Endothelial cell (in vitro differentiated cells): ENCODE data around the gene HES4. TPM values are rescaled to one million over a fixed set of nuclear protein-coding genes. Genes with fewer than 3 reads are reported as not detected.

ENCODE experiments used
- DNase-seq: peaks from one replicate; pipeline ENCODE4 v3.0.0; 2021; ENCODE audit warnings: low spot score
- H3K27ac Mint-ChIP-seq: one replicate; pipeline ENCODE4 v1.8.0; 2021; ENCODE audit warnings: mixed read lengths, inconsistent platforms; ENCODE audit not compliant: unreplicated experiment
- H3K27me3 Mint-ChIP-seq: one replicate; pipeline ENCODE4 v1.8.0; 2021; ENCODE audit warnings: mild to moderate bottlenecking, moderate library complexity, mixed read lengths, inconsistent platforms; ENCODE audit not compliant: unreplicated experiment
- H3K36me3 Mint-ChIP-seq: one replicate; pipeline ENCODE4 v1.8.0; 2021; ENCODE audit warnings: mild to moderate bottlenecking, low read depth, mixed read lengths, inconsistent platforms; ENCODE audit not compliant: unreplicated experiment
- H3K4me1 Mint-ChIP-seq: one replicate; pipeline ENCODE4 v1.8.0; 2021; ENCODE audit warnings: mild to moderate bottlenecking, mixed read lengths, inconsistent platforms; ENCODE audit not compliant: unreplicated experiment
- H3K4me3 Mint-ChIP-seq: one replicate; pipeline ENCODE4 v1.8.0; 2021; ENCODE audit warnings: mild to moderate bottlenecking, mixed read lengths, inconsistent platforms; ENCODE audit not compliant: unreplicated experiment
- H3K9me3 Mint-ChIP-seq: one replicate; pipeline ENCODE4 v1.8.0; 2021; ENCODE audit warnings: mixed read lengths, inconsistent platforms; ENCODE audit not compliant: unreplicated experiment
- total RNA-seq: library from RNA; stranded (reverse); fragmentation: NEBNext Ultra II Directional; extraction: Animal tissue kit (Norgen Biotek cat#: 25700); gene quantifications from one replicate; pipeline ENCODE4 v1.2.1, GENCODE V29; 2021; ENCODE audit not compliant: unreplicated experiment
- TF ChIP-seq, protein P1 (sequence below): fragments of 200-600 bp; sonication (generic); IDR thresholded peaks from one replicate; pipeline ENCODE4 v1.5.0; 2021; ENCODE audit warnings: antibody characterized with exemption; ENCODE audit not compliant: unreplicated experiment

Gene HES4
- total RNA-seq, 1 donor from 2014 or later: 144 TPM

DNA sequence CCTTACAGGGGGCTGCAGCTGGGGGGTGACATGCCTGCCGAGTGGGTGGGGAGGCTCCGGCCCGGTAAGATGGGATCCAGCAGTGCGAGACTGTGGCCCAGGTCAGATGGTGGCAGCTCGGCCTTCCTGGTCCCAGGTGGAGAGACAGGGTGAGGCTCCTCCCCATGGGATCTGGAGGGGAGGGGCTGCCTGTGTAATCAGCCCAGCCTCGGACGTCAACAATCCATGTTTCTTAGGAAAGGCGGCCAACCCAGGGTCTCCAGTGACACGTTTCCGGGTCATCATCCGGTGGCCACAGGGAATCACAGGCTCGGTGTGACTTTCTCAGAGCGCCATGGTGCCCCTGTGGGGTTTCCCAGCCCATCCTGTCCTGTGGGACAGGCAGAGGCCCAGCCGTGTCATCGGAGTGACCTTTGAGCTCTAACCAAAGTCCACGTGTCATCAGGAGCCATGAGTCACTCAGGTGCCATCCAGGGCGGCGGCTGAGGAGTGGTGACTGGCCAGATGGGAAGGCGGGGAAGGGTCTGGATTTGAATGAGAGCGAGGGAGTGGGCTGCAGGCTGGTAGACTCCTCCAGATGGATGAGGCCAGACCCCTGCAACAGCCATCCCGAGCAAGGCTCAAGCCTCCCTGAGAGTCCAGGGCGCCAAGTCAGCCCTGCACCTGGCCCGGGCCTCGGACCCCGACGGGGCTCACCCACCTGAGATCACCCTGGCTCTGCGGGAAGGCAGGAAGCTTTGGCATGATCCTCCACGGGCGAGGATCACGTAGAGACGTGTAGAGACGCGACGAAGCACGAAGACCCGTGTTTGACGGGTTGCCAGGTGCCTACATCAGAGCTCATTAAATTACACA lies 6.6 kb upstream of the HES4 start:
- no peak for DNase-seq
- H3K4me1 Mint-ChIP-seq: peaks cover 22% of the 10 kb centered on the region
- TF ChIP-seq, protein P1, sequence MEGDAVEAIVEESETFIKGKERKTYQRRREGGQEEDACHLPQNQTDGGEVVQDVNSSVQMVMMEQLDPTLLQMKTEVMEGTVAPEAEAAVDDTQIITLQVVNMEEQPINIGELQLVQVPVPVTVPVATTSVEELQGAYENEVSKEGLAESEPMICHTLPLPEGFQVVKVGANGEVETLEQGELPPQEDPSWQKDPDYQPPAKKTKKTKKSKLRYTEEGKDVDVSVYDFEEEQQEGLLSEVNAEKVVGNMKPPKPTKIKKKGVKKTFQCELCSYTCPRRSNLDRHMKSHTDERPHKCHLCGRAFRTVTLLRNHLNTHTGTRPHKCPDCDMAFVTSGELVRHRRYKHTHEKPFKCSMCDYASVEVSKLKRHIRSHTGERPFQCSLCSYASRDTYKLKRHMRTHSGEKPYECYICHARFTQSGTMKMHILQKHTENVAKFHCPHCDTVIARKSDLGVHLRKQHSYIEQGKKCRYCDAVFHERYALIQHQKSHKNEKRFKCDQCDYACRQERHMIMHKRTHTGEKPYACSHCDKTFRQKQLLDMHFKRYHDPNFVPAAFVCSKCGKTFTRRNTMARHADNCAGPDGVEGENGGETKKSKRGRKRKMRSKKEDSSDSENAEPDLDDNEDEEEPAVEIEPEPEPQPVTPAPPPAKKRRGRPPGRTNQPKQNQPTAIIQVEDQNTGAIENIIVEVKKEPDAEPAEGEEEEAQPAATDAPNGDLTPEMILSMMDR: no peak

DNA sequence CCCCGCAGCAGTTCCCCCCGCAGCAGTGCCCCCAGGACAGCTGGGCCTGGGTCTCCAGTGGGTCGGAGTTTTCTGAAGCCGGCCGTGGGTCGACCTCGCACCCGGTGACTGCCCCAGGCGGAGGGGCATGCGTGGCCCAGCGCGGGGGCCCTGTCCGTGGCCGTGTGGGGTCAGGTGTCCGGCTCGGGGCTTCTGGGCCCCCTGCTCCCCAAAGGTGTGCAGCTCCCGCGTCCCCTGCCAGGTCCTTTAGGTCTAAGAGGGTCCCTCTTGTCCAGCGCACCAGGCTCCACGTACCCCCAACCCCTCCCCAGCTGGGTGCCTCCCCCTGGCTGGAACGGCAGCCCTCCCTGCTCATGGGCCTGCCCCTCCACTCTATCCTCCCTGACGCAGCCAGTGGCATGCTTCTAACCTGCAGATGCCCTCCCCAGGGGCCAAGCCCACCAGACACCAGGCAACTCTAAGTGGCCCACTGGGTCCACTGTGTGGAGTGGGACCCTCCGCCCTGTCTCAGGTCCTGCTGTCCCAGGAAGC lies 5.9 kb upstream of the HES4 start:
- DNase-seq: no peak
- TF ChIP-seq, protein P1: no peak
- Mint-ChIP-seq H3K36me3 (peaks cover 5% of the 10 kb centered on the region), H3K4me1 (peaks cover 22% of the 10 kb centered on the region), H3K9me3 (no peaks in the 10 kb centered on the region), H3K27me3 (peaks cover 11% of the 10 kb centered on the region), H3K27ac (no peak overlapping the region), H3K4me3 (no peak overlapping the region)

More for the DNA sequence above, 6.6 kb upstream of the HES4 start:
- peaks cover 5% of the 10 kb centered on the region for H3K36me3 Mint-ChIP-seq
- H3K27ac Mint-ChIP-seq: no peak overlapping the region
- H3K27me3 Mint-ChIP-seq: peaks cover 11% of the 10 kb centered on the region
- H3K9me3 Mint-ChIP-seq: no peaks in the 10 kb centered on the region
- no peak overlapping the region for H3K4me3 Mint-ChIP-seq

DNA sequence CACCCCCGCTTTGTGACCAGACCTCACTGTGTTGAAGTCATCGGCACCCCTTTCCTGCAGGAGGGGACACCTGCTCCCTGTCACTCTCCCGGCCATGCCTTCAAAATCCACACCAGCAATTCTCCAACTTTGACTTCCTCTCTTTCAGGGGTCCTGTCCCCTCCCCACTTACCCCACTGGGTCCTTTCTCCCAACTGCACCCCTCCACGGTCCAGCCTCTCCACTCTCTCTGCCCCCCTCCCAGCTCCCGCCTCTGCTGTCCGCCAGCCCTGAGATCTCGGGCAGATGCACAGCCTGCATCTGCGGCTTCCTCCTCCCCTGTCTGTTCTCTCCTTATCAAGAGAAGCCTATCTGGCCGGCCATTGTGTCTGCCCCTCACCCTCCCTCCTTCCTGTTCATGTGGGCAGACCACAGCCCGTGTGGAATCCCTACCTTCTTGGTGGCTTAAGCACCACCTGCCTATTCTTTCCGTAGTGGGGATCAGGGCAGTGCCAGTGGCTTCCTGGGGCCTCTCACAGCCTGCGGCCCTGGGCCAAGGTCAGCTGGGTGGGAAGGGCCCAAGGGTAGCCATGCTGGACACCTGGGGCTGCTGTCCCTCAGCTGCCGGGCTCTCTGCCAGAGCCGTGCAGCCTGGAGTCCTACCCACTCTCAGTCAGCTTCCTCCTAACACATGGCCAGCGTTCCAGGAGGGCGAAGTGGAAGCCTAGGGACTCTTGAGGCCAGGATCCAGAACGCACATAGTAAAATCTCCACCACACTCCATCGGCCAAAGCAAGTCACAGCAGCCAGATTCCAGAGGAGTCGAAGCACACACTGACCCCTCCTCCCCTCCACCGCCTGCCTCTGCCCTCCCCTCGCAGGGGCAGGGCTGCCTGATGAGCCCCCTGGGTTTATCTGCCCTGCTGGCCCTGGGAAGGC lies 5.1 kb upstream of the HES4 start:
- TF ChIP-seq, protein P1: no peak
- H3K9me3 Mint-ChIP-seq: no peaks in the 10 kb centered on the region
- peak overlapping the region; percentile 63 for H3K4me3 Mint-ChIP-seq
- H3K36me3 Mint-ChIP-seq: peaks cover 5% of the 10 kb centered on the region
- H3K4me1 Mint-ChIP-seq: peaks cover 22% of the 10 kb centered on the region
- peak; percentile 32 for DNase-seq
- H3K27me3 Mint-ChIP-seq: peaks cover 11% of the 10 kb centered on the region
- H3K27ac Mint-ChIP-seq: peak overlapping the region; percentile 81

DNA sequence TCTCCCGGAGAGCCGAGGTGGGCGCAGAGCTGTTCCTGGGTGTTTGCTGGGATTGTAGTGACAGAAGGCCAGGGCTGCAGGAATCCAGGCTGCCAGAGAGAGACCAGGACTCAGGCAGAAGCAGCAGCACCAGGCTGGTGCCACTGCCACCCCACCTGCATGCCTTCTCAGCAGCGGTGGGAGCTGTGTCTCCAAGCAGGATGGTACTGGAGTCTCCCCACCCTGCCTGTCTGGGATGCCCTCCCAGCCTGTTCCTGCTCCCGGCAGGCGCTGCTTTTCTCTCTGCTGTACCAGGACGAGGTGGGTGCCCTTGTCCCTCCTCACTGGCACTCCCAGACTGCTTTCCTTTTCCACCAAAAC lies 4.5 kb upstream of the HES4 start:
- Mint-ChIP-seq H3K27ac (peak overlapping the region; percentile 81), H3K36me3 (peaks cover 5% of the 10 kb centered on the region), H3K27me3 (peaks cover 11% of the 10 kb centered on the region), H3K9me3 (no peaks in the 10 kb centered on the region), H3K4me1 (peaks cover 22% of the 10 kb centered on the region), H3K4me3 (peak overlapping the region; percentile 63)
- no peak for DNase-seq
- TF ChIP-seq, protein P1: no peak
